Colonic mucosa (tissue), 4 donors: ENCODE measurements around the gene DNAJC15. TPM values are rescaled to one million over a fixed set of nuclear protein-coding genes. Genes with fewer than 3 reads are reported as not detected.
"Not testable (repeated sequence)": the region's sequence is repeated elsewhere in the genome, so short reads cannot be mapped to it uniquely, and the experiment has no call there.

Source experiments
- DNase-seq: peaks from one replicate; pipeline ENCODE4 v3.0.0-alpha.2; 2020
- H3K27ac ChIP-seq: fragments of 200-600 bp; one replicate; pipeline ENCODE4 v1.8.0; 2021
- H3K27me3 ChIP-seq: fragments of 200-600 bp; one replicate; pipeline ENCODE4 v1.8.0; 2021
- H3K36me3 ChIP-seq: fragments of 200-600 bp; one replicate; pipeline ENCODE4 v1.8.0; 2021
- H3K4me1 ChIP-seq: fragments of 200-600 bp; one replicate; pipeline ENCODE4 v1.8.0; 2021; ENCODE audit warnings: mild to moderate bottlenecking
- H3K4me3 ChIP-seq: fragments of 200-600 bp; one replicate; pipeline ENCODE4 v1.8.0; 2021
- H3K9ac ChIP-seq, 2 donors: one replicate each; pipeline ENCODE4 v1.7.0; 2013; ENCODE audit warnings: control low read depth in 2 of 2, low read depth in 2 of 2, low read length in 2 of 2
- H3K9me3 ChIP-seq: fragments of 200-600 bp; one replicate; pipeline ENCODE4 v1.8.0; 2021
- CTCF ChIP-seq: fragments of 200-600 bp; IDR thresholded peaks from one replicate; pipeline ENCODE4 v1.8.0; 2022; ENCODE audit warnings: antibody characterized with exemption, mild to moderate bottlenecking
- intact Hi-C: fragments of 100-400 bp; cut with DNase I; formaldehyde crosslinking; loops from one replicate; pipeline ENCODE4 v1.14.1; 2022
- total RNA-seq, 2 donors: library from RNA; stranded (reverse); fragmentation: NEBNext Ultra II Directional in 1 of 2; extraction: Animal tissue kit (Norgen Biotek cat#: 25700) in 1 of 2; gene quantifications; one replicate each; pipeline ENCODE4 v1.2.1, GENCODE V29; 2021
- donor health status: healthy.
- donor health status: DM: no; HTN: no; CAD: no.
- donor health status: DM: no; HTN: no; CAD: no.

The DNAJC15 gene
- total RNA-seq, 2 donors from 2014 or later: 6.6 to 14.6 TPM

DNA sequence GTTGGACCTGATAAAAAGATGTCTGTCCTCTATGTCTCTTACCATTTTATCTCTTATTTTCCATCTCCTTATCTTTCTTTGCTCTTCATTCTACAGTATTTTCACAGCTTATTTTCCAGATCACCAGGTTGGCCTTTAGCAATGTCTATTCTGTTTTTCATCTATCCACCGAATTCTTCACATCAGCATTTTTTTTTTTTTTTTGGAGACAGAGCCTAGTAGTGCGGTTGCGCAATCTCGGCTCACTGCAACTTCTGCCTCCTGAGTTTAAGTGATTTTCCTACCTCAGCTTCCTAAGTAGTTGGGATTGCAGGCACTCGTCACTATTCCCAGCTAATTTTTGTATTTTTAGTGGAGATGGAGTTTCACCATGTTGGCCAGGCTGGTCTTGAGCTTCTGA is 49.0 kb downstream of the DNAJC15 start:
- intact Hi-C loops: no loop called here
- no peaks in the 10 kb centered on the region for H3K4me1 ChIP-seq
- no peak for TF ChIP-seq CTCF
- no peaks in the 10 kb centered on the region for H3K36me3 ChIP-seq
- no peak overlapping the region for H3K9ac ChIP-seq
- no peak overlapping the region for H3K27ac ChIP-seq
- no peak for DNase-seq
- H3K9me3 ChIP-seq: no peaks in the 10 kb centered on the region
- no peak overlapping the region for H3K4me3 ChIP-seq
- H3K27me3 ChIP-seq: no peaks in the 10 kb centered on the region

DNA sequence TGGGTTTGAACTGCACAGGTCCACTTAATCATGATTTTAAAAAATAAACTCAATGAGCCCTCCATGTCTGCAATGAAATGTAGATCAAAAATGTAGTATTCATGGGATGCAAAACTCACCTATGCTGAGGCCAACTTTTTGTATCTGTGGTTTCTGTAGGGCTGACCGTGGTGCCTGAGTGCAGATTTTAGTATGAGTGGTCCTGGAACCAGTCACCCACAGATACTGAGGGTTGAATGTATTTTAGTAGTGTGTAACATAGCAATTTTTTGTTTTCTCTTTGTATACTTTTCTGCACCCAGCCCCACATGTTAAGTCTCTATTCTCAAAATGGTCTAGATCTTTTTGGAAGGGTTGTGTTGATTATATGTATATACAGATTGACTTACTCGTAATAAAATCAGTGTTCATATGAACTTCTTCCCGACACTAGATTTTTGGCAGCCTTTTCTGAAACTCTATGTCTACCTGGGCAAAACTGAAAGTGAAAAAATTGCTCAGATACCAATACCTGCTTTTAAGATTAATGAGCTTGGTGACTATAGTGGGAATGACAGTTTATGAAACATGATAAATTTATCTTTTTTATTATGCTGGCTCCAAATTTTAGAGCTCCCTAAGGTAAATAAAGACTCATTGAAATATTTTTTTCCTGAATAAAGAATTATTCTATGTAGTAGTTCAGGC is 51.6 kb downstream of the DNAJC15 start:
- no peaks in the 10 kb centered on the region for H3K27me3 ChIP-seq
- H3K4me1 ChIP-seq: no peaks in the 10 kb centered on the region

GRCh38 chr13:43075511-43075902 is 52.1 kb downstream of the DNAJC15 start:
- intact Hi-C loops, H3K27me3 ChIP-seq, DNase-seq, H3K9me3 ChIP-seq, H3K4me3 ChIP-seq, H3K9ac ChIP-seq, H3K27ac ChIP-seq, H3K4me1 ChIP-seq, H3K36me3 ChIP-seq: not testable (repeated sequence)

More for the DNA sequence above, 51.6 kb downstream of the DNAJC15 start:
- Histone ChIP-seq H3K36me3 (no peaks in the 10 kb centered on the region), H3K27ac (no peak overlapping the region), H3K4me3 (no peak overlapping the region), H3K9ac (no peak overlapping the region), H3K9me3 (no peaks in the 10 kb centered on the region)
- no peak for TF ChIP-seq CTCF
- DNase-seq: no peak
- intact Hi-C loops: no loop called here

DNA sequence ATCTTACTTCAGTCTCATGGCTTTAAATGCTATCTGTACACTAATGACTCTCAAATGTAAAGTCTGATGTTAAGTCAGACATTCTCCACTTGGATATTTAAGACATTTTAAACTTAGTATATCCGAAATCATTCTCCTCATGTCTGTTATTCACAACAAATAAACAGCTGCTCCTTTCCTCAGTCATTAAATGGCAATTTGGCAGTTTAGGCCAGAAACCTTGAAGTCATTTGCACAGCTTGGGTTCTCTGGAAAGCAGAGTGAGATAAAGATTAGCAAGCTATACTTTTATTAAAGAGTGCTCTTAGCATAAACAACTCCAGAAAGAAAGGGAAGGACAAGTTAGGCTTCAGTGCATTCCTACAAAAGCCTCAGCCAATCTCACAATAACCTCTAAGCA is 53.7 kb downstream of the DNAJC15 start:
- intact Hi-C loops: no loop called here
- no peak overlapping the region for H3K4me3 ChIP-seq
- no peaks in the 10 kb centered on the region for H3K36me3 ChIP-seq
- DNase-seq: no peak
- H3K27me3 ChIP-seq: no peaks in the 10 kb centered on the region
- H3K9me3 ChIP-seq: no peaks in the 10 kb centered on the region
- no peak overlapping the region for H3K27ac ChIP-seq
- H3K9ac ChIP-seq: no peak overlapping the region
- H3K4me1 ChIP-seq: no peaks in the 10 kb centered on the region
- TF ChIP-seq CTCF: no peak

DNA sequence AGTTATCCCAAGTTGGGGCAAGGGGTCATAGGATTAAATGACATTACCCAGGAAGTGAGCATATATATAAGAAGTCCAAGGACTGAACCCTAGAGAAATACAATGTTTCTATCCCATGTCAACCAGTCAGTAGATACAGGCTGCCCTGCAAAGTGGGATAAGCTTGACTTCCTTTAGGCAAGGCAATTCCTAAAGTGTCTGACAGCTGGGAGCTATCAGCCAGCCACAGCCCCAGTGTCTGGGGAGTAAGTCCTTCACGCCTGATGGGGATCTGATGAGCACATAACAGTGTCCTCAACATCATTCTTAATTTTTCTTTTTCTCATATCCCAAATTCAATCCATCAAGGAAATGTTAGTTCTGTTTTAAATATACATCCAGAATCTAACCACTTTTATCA is 54.1 kb downstream of the DNAJC15 start:
- H3K9me3 ChIP-seq: no peaks in the 10 kb centered on the region
- no peak overlapping the region for H3K27ac ChIP-seq
- DNase-seq: no peak
- H3K9ac ChIP-seq: no peak overlapping the region
- H3K4me1 ChIP-seq: no peaks in the 10 kb centered on the region
- intact Hi-C loops: no loop called here
- no peak for TF ChIP-seq CTCF
- H3K4me3 ChIP-seq: no peak overlapping the region
- no peaks in the 10 kb centered on the region for H3K36me3 ChIP-seq
- no peaks in the 10 kb centered on the region for H3K27me3 ChIP-seq

GRCh38 chr13:43077906-43078305 is 54.5 kb downstream of the DNAJC15 start:
- TF ChIP-seq CTCF: no peak
- Histone ChIP-seq H3K9me3 (no peaks in the 10 kb centered on the region), H3K9ac (no peak overlapping the region)

More at GRCh38 chr13:43077906-43078305, 54.5 kb downstream of the DNAJC15 start:
- Histone ChIP-seq H3K27me3 (no peaks in the 10 kb centered on the region), H3K4me3 (no peak overlapping the region), H3K27ac (no peak overlapping the region), H3K4me1 (no peaks in the 10 kb centered on the region), H3K36me3 (no peaks in the 10 kb centered on the region)
- no peak for DNase-seq
- intact Hi-C loops: no loop called here
